SU-DHL-6 (cell line): ENCODE results near the gene DIAPH1.

Source experiments
- H2AFZ ChIP-seq: fragments of 200-600 bp; sonication (generic); 2 replicates; pipeline ENCODE4 v1.6.1; 2014; ENCODE audit warnings: low read depth, mild to moderate bottlenecking, moderate library complexity, mixed read lengths, antibody characterized with exemption, low read length; ENCODE audit not compliant: severe bottlenecking
- H3F3A ChIP-seq: fragments of 200-600 bp; shearing (Covaris generic); 2 replicates; pipeline ENCODE4 v1.6.0; 2016; ENCODE audit warnings: antibody characterized with exemption, mild to moderate bottlenecking; ENCODE audit not compliant: insufficient read depth
- H3K27ac ChIP-seq: fragments of 200-600 bp; sonication (generic); 2 replicates; pipeline ENCODE4 v1.5.1; 2016; ENCODE audit warnings: low read depth, mild to moderate bottlenecking, low read length, moderate library complexity, mixed read lengths
- H3K27me3 ChIP-seq: fragments of 200-600 bp; sonication (generic), shearing (Covaris generic); 2 replicates; pipeline ENCODE4 v1.6.0; 2014; ENCODE audit warnings: mild to moderate bottlenecking, low read length
- H3K36me3 ChIP-seq: fragments of 200-600 bp; sonication (generic); 2 replicates; pipeline ENCODE4 v1.6.1; 2014; ENCODE audit warnings: mild to moderate bottlenecking, low read length, mixed read lengths
- H3K4me2 ChIP-seq: fragments of 300-600, 200-600 bp; shearing (Covaris generic), sonication (generic); 2 replicates; pipeline ENCODE4 v1.6.0; 2014; ENCODE audit warnings: low read length, low read depth, mild to moderate bottlenecking; ENCODE audit not compliant: poor library complexity, severe bottlenecking
- H3K4me3 ChIP-seq: fragments of 200-600 bp; sonication (generic); 2 replicates; pipeline ENCODE4 v1.5.1; 2014; ENCODE audit warnings: antibody characterized with exemption, low read length, mild to moderate bottlenecking, mixed read lengths; ENCODE audit not compliant: insufficient read depth, poor library complexity, severe bottlenecking
- H3K79me2 ChIP-seq: fragments of 200-600 bp; sonication (generic); 2 replicates; pipeline ENCODE4 v1.6.1; 2014; ENCODE audit warnings: mild to moderate bottlenecking, low read length, moderate library complexity; ENCODE audit not compliant: insufficient read depth
- H3K9ac ChIP-seq: fragments of 200-600 bp; sonication (generic); 2 replicates; pipeline ENCODE4 v1.7.0; 2014; ENCODE audit warnings: mild to moderate bottlenecking, low read length
- H3K9me2 ChIP-seq: fragments of 200-600 bp; sonication (generic); replicated peaks from 2 replicates; pipeline ENCODE4 v1.6.1; 2014; ENCODE audit warnings: low read length; ENCODE audit not compliant: insufficient read depth
- H3K9me3 ChIP-seq: fragments of 200-600 bp; sonication (generic); 2 replicates; pipeline ENCODE4 v1.6.1; 2014; ENCODE audit warnings: low read length, mixed read lengths; ENCODE audit not compliant: insufficient read depth
- H4K20me1 ChIP-seq: fragments of 200-600 bp; sonication (generic); 2 replicates; pipeline ENCODE4 v1.6.1; 2014; ENCODE audit warnings: low read depth, mild to moderate bottlenecking, antibody characterized with exemption, low read length, moderate library complexity, mixed read lengths
- EZH2phosphoT487 ChIP-seq: fragments of 200-600 bp; sonication (generic), shearing (Covaris generic); conservative IDR thresholded peaks from 2 replicates; pipeline ENCODE4 v1.6.1; 2018; ENCODE audit warnings: mild to moderate bottlenecking, antibody characterized with exemption, low read length, moderate library complexity, mixed read lengths
- TF ChIP-seq, protein P1 (sequence below): fragments of 200-600 bp; sonication (generic); IDR thresholded peaks from one replicate; pipeline ENCODE4 v1.5.1; 2017; ENCODE audit warnings: antibody characterized with exemption, mild to moderate bottlenecking, low read length, moderate library complexity; ENCODE audit not compliant: insufficient read depth, poor library complexity, severe bottlenecking

Gene DIAPH1

DNA sequence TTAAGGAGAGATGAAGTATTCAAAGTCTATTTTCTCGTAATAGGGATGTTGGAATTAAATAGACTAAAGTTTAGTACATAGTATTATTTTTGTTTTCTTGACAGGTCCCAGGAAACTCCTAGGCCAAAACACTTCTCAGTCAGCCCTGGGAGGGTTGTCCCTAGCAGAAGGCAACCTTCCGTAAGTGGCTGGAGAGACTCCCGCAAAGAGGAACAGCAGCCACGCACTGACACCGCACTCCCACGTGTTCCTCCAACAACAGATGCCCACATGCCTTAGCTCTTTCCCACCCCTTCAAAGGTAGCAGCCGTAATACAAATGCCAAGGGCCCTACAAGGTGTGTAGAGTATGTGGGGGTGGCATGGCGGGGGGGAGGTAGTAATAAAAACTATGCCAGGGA lies 101.5 kb downstream of the DIAPH1 start:
- no peaks in the 10 kb centered on the region for H3K27me3 ChIP-seq
- no peak overlapping the region for H3K4me2 ChIP-seq
- no peak overlapping the region for H3K4me3 ChIP-seq
- no peak overlapping the region for H3K9ac ChIP-seq
- H4K20me1 ChIP-seq: no peaks in the 10 kb centered on the region
- no peaks in the 10 kb centered on the region for H3K9me3 ChIP-seq
- peaks cover 11% of the 10 kb centered on the region; the same call in 1 of the 2 replicates for H3K79me2 ChIP-seq
- peaks cover 69% of the 10 kb centered on the region for H3F3A ChIP-seq
- peak overlapping the region; percentile 99 for H3K27ac ChIP-seq
- H3K9me2 ChIP-seq: no peaks in the 10 kb centered on the region
- H3K36me3 ChIP-seq: peaks cover 14% of the 10 kb centered on the region; the same call in 1 of the 2 replicates
- TF ChIP-seq, protein P1, sequence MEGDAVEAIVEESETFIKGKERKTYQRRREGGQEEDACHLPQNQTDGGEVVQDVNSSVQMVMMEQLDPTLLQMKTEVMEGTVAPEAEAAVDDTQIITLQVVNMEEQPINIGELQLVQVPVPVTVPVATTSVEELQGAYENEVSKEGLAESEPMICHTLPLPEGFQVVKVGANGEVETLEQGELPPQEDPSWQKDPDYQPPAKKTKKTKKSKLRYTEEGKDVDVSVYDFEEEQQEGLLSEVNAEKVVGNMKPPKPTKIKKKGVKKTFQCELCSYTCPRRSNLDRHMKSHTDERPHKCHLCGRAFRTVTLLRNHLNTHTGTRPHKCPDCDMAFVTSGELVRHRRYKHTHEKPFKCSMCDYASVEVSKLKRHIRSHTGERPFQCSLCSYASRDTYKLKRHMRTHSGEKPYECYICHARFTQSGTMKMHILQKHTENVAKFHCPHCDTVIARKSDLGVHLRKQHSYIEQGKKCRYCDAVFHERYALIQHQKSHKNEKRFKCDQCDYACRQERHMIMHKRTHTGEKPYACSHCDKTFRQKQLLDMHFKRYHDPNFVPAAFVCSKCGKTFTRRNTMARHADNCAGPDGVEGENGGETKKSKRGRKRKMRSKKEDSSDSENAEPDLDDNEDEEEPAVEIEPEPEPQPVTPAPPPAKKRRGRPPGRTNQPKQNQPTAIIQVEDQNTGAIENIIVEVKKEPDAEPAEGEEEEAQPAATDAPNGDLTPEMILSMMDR: no peak
- no peak for TF ChIP-seq EZH2phosphoT487
- no peak overlapping the region for H2AFZ ChIP-seq

- H3K4me2 ChIP-seq: peak overlapping the region; percentile 87
- H3K27ac ChIP-seq: peak overlapping the region; percentile 99
- H3K9ac ChIP-seq: peak overlapping the region; percentile 84
- H3K79me2 ChIP-seq: peaks cover 6% of the 10 kb centered on the region; the same call in 1 of the 2 replicates
- H3K9me2 ChIP-seq: no peaks in the 10 kb centered on the region
- no peaks in the 10 kb centered on the region for H3K9me3 ChIP-seq
- TF ChIP-seq EZH2phosphoT487: no peak
- TF ChIP-seq, protein P1: no peak
- peaks cover 7% of the 10 kb centered on the region; the same call in 1 of the 2 replicates for H3K36me3 ChIP-seq
- no peak overlapping the region for H2AFZ ChIP-seq
- no peaks in the 10 kb centered on the region for H3K27me3 ChIP-seq
- H4K20me1 ChIP-seq: no peaks in the 10 kb centered on the region
- no peak overlapping the region for H3K4me3 ChIP-seq
- peaks cover 74% of the 10 kb centered on the region for H3F3A ChIP-seq
Measured at GRCh38 chr5:141516672-141517025, 102.2 kb downstream of the DIAPH1 start.

GRCh38 chr5:141515946-141516671 lies 102.7 kb downstream of the DIAPH1 start:
- Histone ChIP-seq H3K9me2 (no peaks in the 10 kb centered on the region), H2AFZ (no peak overlapping the region), H3K4me2 (peak overlapping the region; percentile 87), H3F3A (peaks cover 79% of the 10 kb centered on the region), H3K4me3 (no peak overlapping the region), H3K27ac (peak overlapping the region; percentile 99), H3K9ac (peak overlapping the region; percentile 84), H3K27me3 (no peaks in the 10 kb centered on the region), H3K36me3 (peaks cover 2% of the 10 kb centered on the region; the same call in 1 of the 2 replicates), H4K20me1 (no peaks in the 10 kb centered on the region), H3K79me2 (peaks cover under 1% of the 10 kb centered on the region; the same call in 1 of the 2 replicates), H3K9me3 (no peaks in the 10 kb centered on the region)
- TF ChIP-seq, protein P1: no peak
- TF ChIP-seq EZH2phosphoT487: no peak
